Suprapubic skin (tissue), 3 donors: ENCODE results near the gene DCDC2C.

ENCODE experiments used
- CTCF ChIP-seq, 2 donors: fragments of 200-600 bp in 1 of 2; fragments of 450-650 bp in 1 of 2; sonication (generic) in 1 of 2; IDR thresholded peaks; one replicate each; pipeline ENCODE4 v1.5.1; 2016 to 2019; ENCODE audit warnings: antibody characterized with exemption in 2 of 2, mild to moderate bottlenecking in 1 of 2, moderate library complexity in 1 of 2
- EP300 ChIP-seq: sonication (generic); formaldehyde crosslinking; IDR thresholded peaks from one replicate; pipeline ENCODE4 v1.6.1; 2017; ENCODE audit warnings: antibody characterized with exemption

GRCh38 chr2:3705782-3706181 lies 2.4 kb downstream of the DCDC2C start:
- TF ChIP-seq EP300 (no peak), CTCF (IDR thresholded peaks at IDR 0.05) (no peak)
